ENCODE data around the gene TUSC2.

The TUSC2 gene, protein sequence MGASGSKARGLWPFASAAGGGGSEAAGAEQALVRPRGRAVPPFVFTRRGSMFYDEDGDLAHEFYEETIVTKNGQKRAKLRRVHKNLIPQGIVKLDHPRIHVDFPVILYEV

DNA sequence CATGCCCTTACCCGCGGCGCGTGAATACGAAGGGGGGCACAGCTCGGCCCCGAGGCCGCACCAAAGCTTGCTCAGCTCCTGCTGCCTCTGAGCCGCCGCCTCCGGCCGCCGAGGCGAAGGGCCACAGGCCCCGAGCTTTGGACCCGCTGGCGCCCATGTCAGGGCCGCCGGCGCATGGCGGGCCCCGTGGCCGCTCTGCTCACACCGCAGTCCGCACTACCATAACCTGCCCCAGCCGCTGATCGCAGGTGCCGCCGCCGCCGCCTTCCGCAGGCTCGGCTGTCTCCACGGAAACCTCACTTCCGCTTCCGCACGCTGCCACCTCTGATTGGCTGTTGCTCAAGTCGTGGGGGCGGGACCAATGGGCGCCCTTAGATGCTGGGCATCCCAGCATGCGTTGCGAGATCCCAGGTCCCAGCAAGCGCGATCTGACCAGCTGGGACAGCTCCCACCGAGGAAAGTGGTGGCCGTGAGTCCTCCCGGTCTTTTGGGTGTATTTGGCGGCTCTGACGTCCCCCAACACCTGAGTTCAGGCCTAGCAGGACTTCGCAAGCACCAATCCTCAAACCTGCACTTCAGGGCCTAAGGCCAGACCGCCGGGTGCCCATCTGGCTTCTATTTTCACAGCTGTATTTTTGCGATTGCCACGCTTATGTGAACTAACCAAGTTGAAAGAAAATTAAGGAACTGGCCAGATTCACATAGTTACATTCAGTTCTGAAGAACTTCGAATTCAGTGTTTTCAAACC lies at the start of gene TUSC2:
Gene TUSC2, minus strand, starts transcription at position 281 of the 749 bp plus-strand sequence. Its CDS starts 124 bp downstream, at position 157.
- intact Hi-C loops (cut with micrococcal nuclease): loop anchor here (1.0 kb wide), 1 partner anchor 9 kb away; no protein-coding TSS in a partner anchor
- H3K27me3 Mint-ChIP-seq: no peaks in the 10 kb centered on the region
- H3K27ac Mint-ChIP-seq: peak within 1 kb of the TSS; percentile 76
- H3K36me3 Mint-ChIP-seq (ENCODE audit: low read depth): peaks cover 71% of the 10 kb centered on the region
- H3K9me3 Mint-ChIP-seq: no peaks in the 10 kb centered on the region
- peaks cover 64% of the 10 kb centered on the region for H3K4me1 Mint-ChIP-seq (ENCODE audit: low read depth)
- H3K4me3 Mint-ChIP-seq: peak within 1 kb of the TSS; percentile 75

DNA sequence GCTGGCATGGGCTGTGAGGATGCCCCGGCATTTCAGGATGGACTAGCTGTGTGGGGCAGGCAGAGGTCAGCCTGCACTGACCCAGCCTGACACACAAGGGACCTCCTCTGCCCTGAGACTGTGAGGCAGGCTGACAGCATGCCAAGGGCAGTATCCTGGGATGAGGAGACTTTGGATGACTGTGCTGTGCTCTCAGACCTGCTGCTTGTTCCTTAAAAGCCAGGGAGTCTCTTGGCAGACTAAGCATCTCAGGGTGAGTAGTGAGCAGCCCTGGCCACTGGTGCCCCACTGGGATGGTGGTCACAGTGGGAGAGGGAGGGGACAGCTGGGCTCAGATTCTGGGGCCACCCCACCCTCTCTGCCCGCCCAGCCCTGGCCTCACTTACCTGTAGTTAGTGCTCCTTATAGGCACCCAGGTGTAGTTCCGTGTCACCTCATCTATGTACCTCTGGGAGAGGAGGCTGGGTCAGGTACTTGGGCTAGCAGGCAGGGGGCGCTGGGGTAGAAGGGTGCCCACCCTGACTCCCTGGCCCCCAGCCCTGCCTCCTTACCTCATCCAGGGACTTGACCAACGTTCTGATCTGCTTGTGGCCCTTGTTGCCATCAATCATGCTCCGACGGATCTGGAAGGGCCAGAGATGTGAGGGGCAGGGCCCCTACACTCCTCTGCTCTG lies 47.4 kb upstream of the TUSC2 start:
- Mint-ChIP-seq H3K9me3 (no peaks in the 10 kb centered on the region), H3K4me1 (ENCODE audit: low read depth) (peaks cover 5% of the 10 kb centered on the region), H3K36me3 (ENCODE audit: low read depth) (no peaks in the 10 kb centered on the region), H3K4me3 (no peak overlapping the region), H3K27ac (no peak overlapping the region), H3K27me3 (peaks cover 18% of the 10 kb centered on the region)
- intact Hi-C loops (cut with micrococcal nuclease): no loop called here

DNA sequence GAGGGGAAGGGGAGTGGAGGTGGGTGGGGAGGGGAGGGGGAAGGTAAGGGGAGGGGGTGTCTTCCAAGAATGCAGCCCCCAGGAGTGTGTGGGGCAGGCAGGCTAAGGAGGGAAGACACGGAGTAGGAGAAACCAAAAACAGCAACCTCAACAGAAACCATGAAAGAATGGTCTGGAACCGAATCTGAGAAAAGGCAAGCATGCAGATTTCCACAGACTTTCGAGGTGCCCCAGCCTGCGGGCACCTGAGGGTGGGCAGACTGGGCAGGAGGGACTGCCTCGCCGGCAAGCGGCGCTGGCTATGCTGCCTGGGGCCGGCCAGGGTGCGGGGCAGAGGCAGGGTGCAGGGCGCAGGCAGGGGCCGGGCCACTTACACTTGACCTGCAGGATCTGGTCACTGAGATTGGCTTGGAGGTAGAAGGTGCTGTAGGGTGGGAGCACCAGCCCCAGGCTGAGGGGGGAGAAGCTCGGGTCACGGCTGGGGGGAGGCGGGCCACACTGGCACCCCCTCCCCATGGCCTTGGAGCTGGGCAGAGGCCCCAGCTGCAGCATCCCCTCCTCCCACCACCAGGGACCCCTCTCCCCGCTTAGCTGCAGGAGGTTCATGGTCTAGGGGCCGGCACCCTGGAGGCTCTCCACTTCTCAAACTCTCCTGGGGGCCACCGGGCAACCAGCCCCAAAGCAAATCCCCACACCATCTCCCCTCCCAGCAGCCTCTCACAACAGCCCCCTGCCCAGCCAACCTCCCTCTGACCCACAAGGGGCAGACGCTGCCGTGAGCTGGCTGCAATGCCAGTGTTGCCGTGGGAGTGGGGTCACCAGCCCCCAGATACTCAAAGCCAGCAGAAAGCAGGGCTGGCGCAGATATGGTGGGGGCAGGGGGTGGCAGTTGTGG lies 46.6 kb upstream of the TUSC2 start:
- Mint-ChIP-seq H3K27ac (no peak overlapping the region), H3K27me3 (peaks cover 22% of the 10 kb centered on the region), H3K4me3 (no peak overlapping the region), H3K4me1 (ENCODE audit: low read depth) (peaks cover 5% of the 10 kb centered on the region), H3K9me3 (no peaks in the 10 kb centered on the region), H3K36me3 (ENCODE audit: low read depth) (no peaks in the 10 kb centered on the region)
- intact Hi-C loops (cut with micrococcal nuclease): no loop called here

DNA sequence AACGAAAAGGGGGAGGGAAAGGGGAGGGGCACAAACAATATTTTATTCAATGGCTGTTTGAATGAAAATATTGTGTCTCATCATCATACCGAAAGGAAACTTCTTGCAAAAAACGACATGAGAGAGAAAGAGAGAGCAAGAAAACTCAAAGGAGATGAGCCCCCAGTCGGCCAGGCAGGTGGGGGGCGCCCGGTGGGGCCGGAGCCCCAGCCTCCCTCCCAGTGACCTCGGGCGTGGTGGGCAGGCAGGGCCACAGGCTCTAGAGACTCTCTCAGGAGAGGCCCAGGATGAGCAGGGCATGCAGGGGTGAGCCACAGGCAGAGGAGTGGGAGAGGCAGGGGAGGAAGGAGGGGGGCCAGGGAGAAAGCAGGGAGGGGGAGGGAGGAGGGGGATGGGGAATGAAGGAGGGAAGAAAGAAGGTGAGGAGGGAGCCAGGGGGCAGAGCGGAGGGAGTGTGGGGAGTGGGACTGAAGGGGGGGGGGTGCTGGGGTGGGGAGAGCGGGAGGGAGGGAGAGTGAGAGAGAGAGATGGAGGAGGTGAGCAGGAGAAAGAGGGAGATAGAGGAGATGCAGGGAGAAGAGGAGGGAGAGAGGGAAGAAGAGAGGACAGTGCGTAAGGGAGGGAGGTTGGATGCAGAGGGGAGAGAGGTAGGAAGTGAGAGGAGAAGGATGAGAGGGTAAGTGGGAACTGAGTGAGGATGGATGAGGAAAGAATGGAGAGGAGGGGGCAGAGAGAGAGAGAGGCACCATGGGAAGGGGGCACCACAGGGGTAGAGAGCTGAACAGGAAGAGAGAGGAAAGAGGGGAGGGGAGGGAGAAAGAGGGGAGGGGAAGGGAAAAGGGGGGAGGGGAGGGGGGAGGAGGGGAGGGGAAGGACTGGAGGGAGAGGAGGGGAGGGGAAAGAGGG lies 45.4 kb upstream of the TUSC2 start:
- H3K9me3 Mint-ChIP-seq: no peaks in the 10 kb centered on the region
- no peak overlapping the region for H3K27ac Mint-ChIP-seq
- H3K4me1 Mint-ChIP-seq (ENCODE audit: low read depth): peaks cover 5% of the 10 kb centered on the region
- intact Hi-C loops (cut with micrococcal nuclease): no loop called here
- no peaks in the 10 kb centered on the region for H3K36me3 Mint-ChIP-seq (ENCODE audit: low read depth)
- no peak overlapping the region for H3K4me3 Mint-ChIP-seq
- peaks cover 22% of the 10 kb centered on the region for H3K27me3 Mint-ChIP-seq

DNA sequence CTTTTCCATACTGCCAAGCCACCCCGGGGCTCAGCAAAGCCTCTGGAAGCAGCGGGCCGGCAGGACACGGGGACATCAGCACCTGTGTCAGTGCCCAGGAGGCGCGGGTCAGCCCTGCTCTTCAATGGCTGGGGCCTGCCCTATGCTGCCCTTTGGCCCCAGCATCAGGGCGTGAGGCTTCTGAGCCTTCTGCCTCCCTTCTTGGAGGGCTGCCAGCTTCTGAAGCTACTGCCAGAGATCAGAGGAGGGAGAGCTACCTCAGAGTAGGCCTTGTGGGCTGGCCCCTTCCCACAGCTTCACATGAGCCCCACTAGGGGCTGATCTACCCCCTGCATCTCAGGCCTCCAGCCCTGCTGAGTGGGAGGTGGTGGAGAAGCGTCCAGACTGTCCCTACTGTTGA lies 44.3 kb upstream of the TUSC2 start:
- Mint-ChIP-seq H3K27ac (no peak overlapping the region), H3K27me3 (peaks cover 23% of the 10 kb centered on the region), H3K36me3 (ENCODE audit: low read depth) (no peaks in the 10 kb centered on the region), H3K9me3 (no peaks in the 10 kb centered on the region), H3K4me1 (ENCODE audit: low read depth) (peaks cover 5% of the 10 kb centered on the region), H3K4me3 (no peak overlapping the region)
- intact Hi-C loops (cut with micrococcal nuclease): no loop called here

DNA sequence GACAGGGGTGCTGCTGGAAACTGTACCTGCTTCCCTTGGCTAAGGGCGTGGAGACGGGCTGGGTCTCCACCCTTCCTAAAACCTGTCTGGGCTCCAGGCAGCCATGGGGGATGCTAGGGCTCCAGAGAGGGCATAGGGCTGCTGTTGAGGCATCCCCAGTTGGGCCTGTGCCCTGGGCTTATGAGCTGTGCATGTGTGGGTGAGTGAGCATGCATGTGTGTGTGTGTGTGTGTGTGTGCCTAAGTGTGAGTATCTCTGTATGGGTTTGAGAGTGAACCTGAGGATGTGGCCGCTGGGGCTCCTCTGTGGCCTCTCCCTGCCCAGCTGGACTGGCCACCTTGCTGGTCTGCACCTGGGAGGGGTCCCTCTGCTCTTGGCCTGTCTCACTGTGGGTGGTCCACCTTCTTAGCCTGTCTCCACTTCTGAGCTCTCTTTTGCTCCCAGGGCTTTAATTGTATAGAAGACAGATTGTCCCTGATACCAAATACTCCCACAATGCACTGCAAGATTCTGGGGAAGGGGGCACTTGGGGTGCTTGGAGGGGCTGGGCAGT lies 43.2 kb upstream of the TUSC2 start:
- Mint-ChIP-seq H3K9me3 (no peaks in the 10 kb centered on the region), H3K27me3 (peaks cover 29% of the 10 kb centered on the region), H3K4me3 (no peak overlapping the region), H3K36me3 (ENCODE audit: low read depth) (no peaks in the 10 kb centered on the region), H3K4me1 (ENCODE audit: low read depth) (peaks cover 5% of the 10 kb centered on the region), H3K27ac (no peak overlapping the region)
- intact Hi-C loops (cut with micrococcal nuclease): no loop called here

DNA sequence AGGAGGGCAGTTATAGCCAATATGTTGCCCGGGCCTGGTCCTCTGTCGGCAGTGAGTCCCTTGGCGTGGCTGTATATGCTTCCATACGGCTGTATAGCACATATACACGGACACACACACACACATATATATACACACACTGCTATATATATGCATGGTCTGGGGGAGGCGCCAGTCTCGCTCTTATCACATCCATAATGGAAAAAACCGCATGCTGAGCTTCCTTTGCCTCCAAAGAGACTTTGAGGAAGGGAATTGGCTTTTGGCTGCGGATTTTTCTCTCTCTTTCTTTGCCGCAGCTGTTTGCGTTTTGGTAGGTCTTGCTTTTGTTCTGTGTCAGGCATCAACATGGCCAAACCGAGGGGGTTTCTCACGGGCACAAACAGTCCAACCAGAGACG lies 42.6 kb upstream of the TUSC2 start:
- no peak overlapping the region for H3K27ac Mint-ChIP-seq
- H3K4me1 Mint-ChIP-seq (ENCODE audit: low read depth): peaks cover 8% of the 10 kb centered on the region
- H3K36me3 Mint-ChIP-seq (ENCODE audit: low read depth): no peaks in the 10 kb centered on the region
- intact Hi-C loops (cut with micrococcal nuclease): no loop called here
- no peaks in the 10 kb centered on the region for H3K9me3 Mint-ChIP-seq
- H3K27me3 Mint-ChIP-seq: peaks cover 35% of the 10 kb centered on the region
- H3K4me3 Mint-ChIP-seq: no peak overlapping the region

DNA sequence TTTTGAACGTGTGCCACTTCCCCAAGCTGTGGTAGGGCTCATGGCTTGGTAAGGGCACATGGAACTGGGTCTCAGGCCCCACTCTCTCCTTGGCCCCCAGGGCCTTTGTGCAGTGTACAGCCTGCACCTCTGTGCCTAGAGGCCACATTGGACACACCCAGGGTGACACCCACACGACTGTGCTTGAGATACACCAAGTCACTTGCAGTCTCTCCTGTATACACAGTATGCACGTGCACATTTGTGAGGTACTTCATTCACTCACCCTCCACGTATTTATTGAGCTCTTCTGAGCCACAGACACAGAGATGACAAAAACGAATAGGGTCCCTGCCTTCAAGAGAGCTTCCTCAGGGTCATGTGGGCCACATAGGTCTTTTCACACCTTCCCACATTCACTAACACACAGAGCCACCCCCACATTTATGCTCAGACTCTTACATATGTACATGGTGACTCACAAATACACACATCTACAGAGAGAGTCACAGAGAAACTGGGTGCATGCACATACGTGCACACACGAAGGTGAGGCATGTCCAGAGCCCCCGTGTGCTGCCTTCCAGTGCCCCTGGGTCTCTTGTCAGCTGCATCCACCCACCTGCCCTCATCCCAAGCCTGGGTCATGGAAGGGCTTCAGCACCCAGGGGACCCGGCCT lies 41.1 kb upstream of the TUSC2 start:
- Mint-ChIP-seq H3K36me3 (ENCODE audit: low read depth) (no peaks in the 10 kb centered on the region), H3K9me3 (no peaks in the 10 kb centered on the region), H3K27ac (no peak overlapping the region), H3K4me3 (no peak overlapping the region), H3K27me3 (peaks cover 42% of the 10 kb centered on the region), H3K4me1 (ENCODE audit: low read depth) (peaks cover 19% of the 10 kb centered on the region)
- intact Hi-C loops (cut with micrococcal nuclease): no loop called here

DNA sequence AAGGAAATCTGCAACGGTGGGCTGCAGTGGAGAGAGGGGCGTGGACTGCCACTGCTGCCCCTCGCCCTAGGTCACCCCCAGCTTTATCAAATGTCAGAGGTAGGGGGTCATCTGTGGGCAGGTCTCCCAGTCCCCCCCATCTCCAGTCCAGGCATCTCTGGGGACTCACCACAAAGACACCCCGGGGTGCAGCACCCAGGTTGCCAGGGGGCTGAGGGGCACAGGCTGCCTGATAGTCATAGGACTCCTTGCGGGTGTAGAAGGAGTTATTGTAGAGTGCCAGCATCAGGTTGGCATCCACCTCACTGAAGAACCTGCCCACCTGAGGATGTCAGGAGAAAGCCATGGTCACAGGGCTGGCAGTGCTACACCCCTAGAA lies 37.8 kb upstream of the TUSC2 start:
- no peaks in the 10 kb centered on the region for H3K9me3 Mint-ChIP-seq
- intact Hi-C loops (cut with micrococcal nuclease): no loop called here
- peak overlapping the region; percentile 64 for H3K4me3 Mint-ChIP-seq
- H3K36me3 Mint-ChIP-seq (ENCODE audit: low read depth): no peaks in the 10 kb centered on the region
- peak overlapping the region; percentile 25 for H3K27ac Mint-ChIP-seq
- peaks cover 16% of the 10 kb centered on the region for H3K4me1 Mint-ChIP-seq (ENCODE audit: low read depth)
- peaks cover 40% of the 10 kb centered on the region for H3K27me3 Mint-ChIP-seq

DNA sequence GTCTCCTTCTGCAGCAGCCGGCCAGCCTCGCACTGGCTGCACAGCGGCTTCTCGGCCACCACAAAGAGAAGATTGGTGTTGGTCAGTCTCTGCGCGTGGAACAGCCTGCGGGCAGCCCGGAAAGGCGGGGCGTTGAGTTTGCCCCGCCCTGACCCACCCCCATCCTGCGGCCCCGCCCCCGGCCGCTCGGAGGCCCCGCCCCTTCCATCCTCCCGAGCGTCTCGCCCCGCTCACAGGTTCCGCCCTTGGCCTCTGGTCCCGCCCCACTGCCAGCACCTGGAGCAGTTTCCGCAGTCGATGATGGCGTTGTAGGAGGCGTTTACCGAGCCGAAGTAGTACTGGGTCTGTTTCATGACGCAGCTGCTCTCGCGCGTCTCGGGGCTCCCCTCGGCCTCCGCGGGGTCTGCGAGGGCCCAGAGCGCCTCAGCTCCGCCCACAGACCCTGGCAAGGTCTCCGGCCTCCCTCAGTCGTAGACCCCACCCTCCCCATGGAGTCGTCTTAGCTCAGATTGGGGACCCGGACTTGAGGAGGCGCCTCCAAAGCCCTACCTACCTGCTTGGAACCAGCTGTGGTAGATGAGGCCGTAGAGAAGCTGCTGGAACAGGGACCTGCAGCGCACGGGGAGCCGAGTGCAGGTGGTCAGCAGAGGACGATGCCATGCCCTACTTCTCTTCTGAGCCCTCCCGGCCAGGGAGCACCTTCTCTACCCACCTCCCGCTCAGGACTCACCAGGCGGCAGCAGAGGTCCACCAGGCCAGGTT lies 37.2 kb upstream of the TUSC2 start:
- no peaks in the 10 kb centered on the region for H3K36me3 Mint-ChIP-seq (ENCODE audit: low read depth)
- H3K9me3 Mint-ChIP-seq: no peaks in the 10 kb centered on the region
- peak overlapping the region; percentile 47 for H3K27ac Mint-ChIP-seq
- H3K27me3 Mint-ChIP-seq: peaks cover 38% of the 10 kb centered on the region
- intact Hi-C loops (cut with micrococcal nuclease): no loop called here
- H3K4me3 Mint-ChIP-seq: peak overlapping the region; percentile 77
- H3K4me1 Mint-ChIP-seq (ENCODE audit: low read depth): peaks cover 16% of the 10 kb centered on the region

DNA sequence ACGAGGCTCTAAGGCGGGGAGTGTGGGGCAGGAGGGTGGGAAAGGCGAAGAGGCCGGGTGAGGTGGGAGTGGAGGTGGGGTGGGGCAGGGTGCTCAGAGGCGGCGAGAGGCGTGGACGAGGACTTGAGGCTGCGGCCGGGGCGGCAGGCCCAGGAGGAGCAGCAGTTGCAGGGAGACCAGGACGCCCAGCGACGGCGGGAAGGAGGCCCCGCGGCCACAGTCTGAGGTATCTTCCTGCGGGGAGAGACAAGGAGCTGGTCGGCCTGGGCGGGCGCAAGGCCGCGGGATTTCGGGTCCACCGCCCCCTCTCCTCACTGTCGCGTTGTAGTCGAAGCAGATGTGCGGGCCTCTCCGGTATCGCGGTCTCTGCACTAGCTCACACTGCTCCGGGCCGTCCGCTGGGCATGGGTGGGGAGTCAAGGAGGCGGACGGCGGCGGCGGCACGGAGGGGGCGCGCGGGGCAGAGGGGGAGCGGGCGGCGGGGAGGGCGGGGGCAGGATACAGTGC lies 36.6 kb upstream of the TUSC2 start:
- peak overlapping the region; percentile 77 for H3K4me3 Mint-ChIP-seq
- H3K4me1 Mint-ChIP-seq (ENCODE audit: low read depth): peaks cover 19% of the 10 kb centered on the region
- no peaks in the 10 kb centered on the region for H3K9me3 Mint-ChIP-seq
- H3K27me3 Mint-ChIP-seq: peaks cover 34% of the 10 kb centered on the region
- peak overlapping the region; percentile 47 for H3K27ac Mint-ChIP-seq
- intact Hi-C loops (cut with micrococcal nuclease): no loop called here
- no peaks in the 10 kb centered on the region for H3K36me3 Mint-ChIP-seq (ENCODE audit: low read depth)

DNA sequence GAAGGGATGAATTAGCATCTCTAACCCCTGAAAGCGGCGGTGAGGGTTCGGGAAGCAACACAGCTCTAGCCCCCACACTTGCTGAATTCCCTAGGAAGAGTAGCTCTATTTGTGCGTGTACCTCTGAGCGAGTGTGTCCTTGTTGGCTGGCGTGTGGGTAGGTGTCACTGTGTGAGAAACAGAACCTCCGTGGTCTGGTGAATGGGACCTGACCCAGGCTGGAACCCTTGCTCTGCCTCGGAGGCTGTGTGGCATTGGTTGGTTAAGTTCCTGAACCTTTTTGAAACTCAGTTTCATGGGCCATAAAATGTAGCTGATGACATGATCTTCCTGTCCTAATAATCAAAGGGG lies 31.7 kb upstream of the TUSC2 start:
- intact Hi-C loops (cut with micrococcal nuclease): loop anchor here (1.0 kb wide), 1 partner anchor 8 kb away; no protein-coding TSS in a partner anchor
- Mint-ChIP-seq H3K27ac (peak overlapping the region; percentile 96), H3K4me1 (ENCODE audit: low read depth) (peaks cover 53% of the 10 kb centered on the region), H3K4me3 (peak overlapping the region; percentile 98), H3K9me3 (no peaks in the 10 kb centered on the region), H3K36me3 (ENCODE audit: low read depth) (peaks cover 48% of the 10 kb centered on the region), H3K27me3 (peaks cover 15% of the 10 kb centered on the region)
